ENCODE data around the gene CASP12. TPM values are rescaled to one million over a fixed set of nuclear protein-coding genes. Genes with fewer than 3 reads are reported as not detected.
A peak's percentile ranks its signal among the peaks of the same experiment; 100 is the strongest.

The CASP12 gene
- total and polyA plus RNA-seq, 7 donors: 0.10 to 0.38 TPM; not detected in 5

GRCh38 chr11:104918113-104918824 is 20.0 kb upstream of the CASP12 start:
- no peak for DNase-seq
- no peak for TF ChIP-seq CTCF (IDR thresholded peaks at IDR 0.05)
- ATAC-seq: peak in 2 of 4 donors; percentile 26 to 38
- intact Hi-C loops (cut with DNase I): no loop called here
- peak overlapping the region; percentile 47 for H3K27ac ChIP-seq
- H3K36me3 ChIP-seq (ENCODE audit: insufficient read depth in 1 of 2, low read depth in 1 of 2): no peaks in the 10 kb centered on the region
- H3K27me3 ChIP-seq (ENCODE audit: insufficient read depth in 3 of 3, low read length in 2 of 3): no peaks in the 10 kb centered on the region
- no peaks in the 10 kb centered on the region for H3K9me3 ChIP-seq
- H3K4me1 ChIP-seq: peaks cover 12% of the 10 kb centered on the region
- H3K4me3 ChIP-seq: peak overlapping the region; percentile 59
- WGBS, 3 donors: 9 to 15% (median 14%) methylated on average over 6 of the region's 6 CpGs

GRCh38 chr11:104917271-104918112 is 19.2 kb upstream of the CASP12 start:
- DNase-seq: no peak
- Histone ChIP-seq H3K27ac (peak overlapping the region; percentile 47), H3K9me3 (no peaks in the 10 kb centered on the region), H3K4me1 (peaks cover 12% of the 10 kb centered on the region), H3K4me3 (peak overlapping the region; percentile 59), H3K36me3 (ENCODE audit: insufficient read depth in 1 of 2, low read depth in 1 of 2) (no peaks in the 10 kb centered on the region), H3K27me3 (ENCODE audit: insufficient read depth in 3 of 3, low read length in 2 of 3) (no peaks in the 10 kb centered on the region)
- intact Hi-C loops (cut with DNase I): no loop called here
- 8 to 13% (median 10%) methylated on average over 3 to 4 of the region's 4 CpGs for WGBS, 3 donors
- peak in 2 of 4 donors; percentile 54 to 61 for ATAC-seq
- TF ChIP-seq CTCF (IDR thresholded peaks at IDR 0.05): no peak

- H3K36me3 ChIP-seq (ENCODE audit: insufficient read depth in 1 of 2, low read depth in 1 of 2): no peaks in the 10 kb centered on the region
- H3K27ac ChIP-seq: peak overlapping the region; percentile 33
- intact Hi-C loops (cut with DNase I): no loop called here
- H3K4me3 ChIP-seq: no peak overlapping the region
- no peak for ATAC-seq
- peaks cover 12% of the 10 kb centered on the region for H3K4me1 ChIP-seq
- no peak for TF ChIP-seq CTCF (IDR thresholded peaks at IDR 0.05)
- no peak for DNase-seq
- no peaks in the 10 kb centered on the region for H3K9me3 ChIP-seq
- no peaks in the 10 kb centered on the region for H3K27me3 ChIP-seq (ENCODE audit: insufficient read depth in 3 of 3, low read length in 2 of 3)
Observed at GRCh38 chr11:104916442-104916841, 18.2 kb upstream of the CASP12 start.

- WGBS, 3 donors: 30 to 55% (median 40%) methylated on average over 3 of the region's 3 CpGs
- intact Hi-C loops (cut with DNase I): no loop called here
- H3K36me3 ChIP-seq (ENCODE audit: insufficient read depth in 1 of 2, low read depth in 1 of 2): no peaks in the 10 kb centered on the region
- H3K4me3 ChIP-seq: no peak overlapping the region
- H3K27me3 ChIP-seq (ENCODE audit: insufficient read depth in 3 of 3, low read length in 2 of 3): no peaks in the 10 kb centered on the region
- TF ChIP-seq CTCF (IDR thresholded peaks at IDR 0.05): no peak
- ATAC-seq: peak in 3 of 4 donors; percentile 50 to 64 (median 53)
- H3K9me3 ChIP-seq: no peaks in the 10 kb centered on the region
- DNase-seq: no peak
- H3K4me1 ChIP-seq: no peaks in the 10 kb centered on the region
- no peak overlapping the region for H3K27ac ChIP-seq
Observed at GRCh38 chr11:104912102-104912501, 13.8 kb upstream of the CASP12 start.

Data from psoas muscle (tissue), 8 donors.